ENCODE measurements around the gene MICALL1.
"Not testable (repeated sequence)": the region's sequence is repeated elsewhere in the genome, so short reads cannot be mapped to it uniquely, and the experiment has no call there.

The MICALL1 gene

GRCh38 chr22:37926771-37927636 lies 20.9 kb downstream of the MICALL1 start:
- DNase-seq (ENCODE audit: low read depth, low spot score): no peak

- DNase-seq (ENCODE audit: low read depth, low spot score): no peak
Measured at GRCh38 chr22:37927637-37927936, 21.5 kb downstream of the MICALL1 start.

GRCh38 chr22:37929390-37929789 lies 23.3 kb downstream of the MICALL1 start:
- DNase-seq (ENCODE audit: low read depth, low spot score): no peak

- no peak for DNase-seq (ENCODE audit: low read depth, low spot score)
Measured at GRCh38 chr22:37930270-37930951, 24.3 kb downstream of the MICALL1 start.

- DNase-seq (ENCODE audit: low read depth, low spot score): no peak
Measured at GRCh38 chr22:37930952-37931440, 24.9 kb downstream of the MICALL1 start.

GRCh38 chr22:37931893-37932389 lies 25.8 kb downstream of the MICALL1 start:
- DNase-seq (ENCODE audit: low read depth, low spot score): no peak

GRCh38 chr22:37932401-37932800 lies 26.3 kb downstream of the MICALL1 start:
- no peak for DNase-seq (ENCODE audit: low read depth, low spot score)

- no peak for DNase-seq (ENCODE audit: low read depth, low spot score)
Measured at GRCh38 chr22:37932821-37933578, 26.9 kb downstream of the MICALL1 start.

GRCh38 chr22:37933711-37934376 lies 27.7 kb downstream of the MICALL1 start:
- peak; percentile 49 for DNase-seq (ENCODE audit: low read depth, low spot score)

- no peak for DNase-seq (ENCODE audit: low read depth, low spot score)
Measured at GRCh38 chr22:37940698-37941376, 34.7 kb downstream of the MICALL1 start.

GRCh38 chr22:37942133-37942532 lies 36.0 kb downstream of the MICALL1 start:
- no peak for DNase-seq (ENCODE audit: low read depth, low spot score)

GRCh38 chr22:37943136-37943824 lies 37.2 kb downstream of the MICALL1 start:
- DNase-seq (ENCODE audit: low read depth, low spot score): no peak

- no peak for DNase-seq (ENCODE audit: low read depth, low spot score)
Measured at GRCh38 chr22:37943825-37944198, 37.7 kb downstream of the MICALL1 start.

GRCh38 chr22:37944423-37944822 lies 38.3 kb downstream of the MICALL1 start:
- DNase-seq (ENCODE audit: low read depth, low spot score): not testable (repeated sequence)

GRCh38 chr22:37947142-37947795 lies 41.2 kb downstream of the MICALL1 start:
- DNase-seq (ENCODE audit: low read depth, low spot score): not testable (repeated sequence)

- DNase-seq (ENCODE audit: low read depth, low spot score): no peak
Measured at GRCh38 chr22:37951305-37951704, 45.2 kb downstream of the MICALL1 start.

- not testable (repeated sequence) for DNase-seq (ENCODE audit: low read depth, low spot score)
Measured at GRCh38 chr22:37952629-37953028, 46.5 kb downstream of the MICALL1 start.

GRCh38 chr22:37953062-37953436 lies 47.0 kb downstream of the MICALL1 start:
- DNase-seq (ENCODE audit: low read depth, low spot score): no peak

GRCh38 chr22:37953437-37954179 lies 47.5 kb downstream of the MICALL1 start, which contains the start of the genes C22orf23 and POLR2F:
Gene C22orf23, minus strand, starts transcription at chr22:37953601. Its CDS starts 452 bp downstream, at chr22:37953149.
Gene POLR2F, plus strand, starts transcription at chr22:37953699. Its CDS starts 89 bp downstream, at chr22:37953788.
- DNase-seq (ENCODE audit: low read depth, low spot score): peak; percentile 87

Measured in activated naive CD8-positive, alpha-beta T cell treated with anti-CD3 and anti-CD28 coated beads, Interleukin-2, amount 50 U/mL, for 16 hours (primary cell).